GM19025 (cell line): ENCODE data around the gene HACD3.

Experiments used
- ATAC-seq: cut with Tn5 transposase; IDR thresholded peaks from one replicate; pipeline ENCODE4 v1.9.1; 2021; ENCODE audit warnings: mild to moderate bottlenecking, low read depth, moderate library complexity; ENCODE audit not compliant: unreplicated experiment

Gene HACD3, protein sequence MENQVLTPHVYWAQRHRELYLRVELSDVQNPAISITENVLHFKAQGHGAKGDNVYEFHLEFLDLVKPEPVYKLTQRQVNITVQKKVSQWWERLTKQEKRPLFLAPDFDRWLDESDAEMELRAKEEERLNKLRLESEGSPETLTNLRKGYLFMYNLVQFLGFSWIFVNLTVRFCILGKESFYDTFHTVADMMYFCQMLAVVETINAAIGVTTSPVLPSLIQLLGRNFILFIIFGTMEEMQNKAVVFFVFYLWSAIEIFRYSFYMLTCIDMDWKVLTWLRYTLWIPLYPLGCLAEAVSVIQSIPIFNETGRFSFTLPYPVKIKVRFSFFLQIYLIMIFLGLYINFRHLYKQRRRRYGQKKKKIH

DNA sequence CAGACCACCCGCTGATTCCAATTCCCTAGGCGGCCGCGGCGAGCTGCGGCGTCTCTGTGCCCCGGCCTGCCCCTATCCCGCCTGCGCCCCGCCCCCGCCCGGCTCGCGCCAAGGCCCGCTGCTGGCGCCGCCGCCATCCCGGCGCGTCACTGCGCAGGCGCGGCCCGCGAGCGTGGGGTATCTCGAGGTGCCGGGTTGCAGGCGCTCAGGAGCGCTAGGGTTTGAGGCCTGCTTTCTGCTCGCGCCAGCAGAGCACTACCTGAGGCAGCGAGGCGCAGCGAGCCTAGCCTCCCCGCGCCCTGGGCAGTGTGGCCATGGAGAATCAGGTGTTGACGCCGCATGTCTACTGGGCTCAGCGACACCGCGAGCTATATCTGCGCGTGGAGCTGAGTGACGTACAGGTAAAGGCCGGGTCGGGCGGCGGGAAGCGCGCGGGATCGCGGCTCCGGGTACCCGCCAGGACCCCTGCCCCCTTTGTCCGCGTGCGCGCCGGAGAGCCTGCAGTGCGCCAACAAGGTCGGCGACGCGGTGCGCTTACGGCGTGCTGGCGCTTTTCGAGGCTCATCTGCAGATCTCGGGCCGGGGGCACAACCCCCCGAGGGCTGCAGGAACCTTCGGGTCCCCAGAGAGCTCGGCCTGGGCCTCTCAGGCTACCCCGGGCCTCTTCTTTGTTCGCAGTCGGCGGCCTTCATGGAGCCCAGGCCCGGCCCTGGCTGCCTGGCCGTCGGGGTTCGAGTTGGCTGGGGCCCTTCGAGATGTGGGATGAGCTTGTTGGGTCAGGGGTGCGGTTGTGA, at the start of gene HACD3:
HACD3 (plus strand) TSS at position 146 of the 794 bp plus-strand sequence; CDS start at position 315, 169 bp downstream.
- ATAC-seq, result peak; percentile 88

DNA sequence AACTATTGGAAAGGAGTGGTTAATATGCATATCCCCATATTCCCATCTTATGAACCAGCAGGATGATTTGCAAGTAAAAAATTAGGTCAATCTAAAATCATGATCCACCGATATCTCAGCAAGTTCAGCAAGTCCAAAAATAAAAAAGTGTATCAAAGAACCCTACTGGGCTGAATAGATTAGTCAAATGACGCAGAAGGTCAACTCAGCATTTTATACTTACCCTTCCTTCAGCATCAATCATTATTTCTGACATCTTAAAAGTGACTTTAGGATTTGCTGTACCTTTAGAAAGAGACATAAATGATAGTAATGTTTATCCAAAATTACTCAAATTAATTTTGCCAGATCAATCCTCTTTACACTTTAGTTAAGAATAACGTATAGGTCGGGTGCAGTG, 45.4 kb upstream of the HACD3 start:
- ATAC-seq, result no peak

- no peak for ATAC-seq
These were observed 36.2 kb upstream of the HACD3 start for GRCh38 chr15:65494076-65494475.

- no peak for ATAC-seq
These were observed 20.9 kb upstream of the HACD3 start for GRCh38 chr15:65509321-65509720.

DNA sequence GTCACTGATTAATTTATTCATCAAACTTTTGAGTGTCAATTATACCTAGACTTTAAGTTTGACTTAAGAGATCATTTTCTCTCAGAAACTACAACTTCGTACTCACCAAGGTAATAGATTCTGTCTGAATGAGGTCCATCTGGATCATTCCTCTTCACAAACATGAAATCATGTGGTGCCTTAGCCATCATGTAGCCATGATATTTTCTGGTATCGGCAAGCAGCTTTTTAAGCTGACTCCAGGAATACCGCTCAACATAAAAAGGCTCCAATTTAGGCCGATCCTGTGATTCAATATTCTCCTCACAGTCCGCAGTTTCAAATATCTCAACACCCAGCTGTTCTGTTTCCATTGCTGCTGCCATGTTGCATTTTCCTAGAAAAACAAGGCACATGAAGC, 18.1 kb upstream of the HACD3 start:
- ATAC-seq, result no peak

DNA sequence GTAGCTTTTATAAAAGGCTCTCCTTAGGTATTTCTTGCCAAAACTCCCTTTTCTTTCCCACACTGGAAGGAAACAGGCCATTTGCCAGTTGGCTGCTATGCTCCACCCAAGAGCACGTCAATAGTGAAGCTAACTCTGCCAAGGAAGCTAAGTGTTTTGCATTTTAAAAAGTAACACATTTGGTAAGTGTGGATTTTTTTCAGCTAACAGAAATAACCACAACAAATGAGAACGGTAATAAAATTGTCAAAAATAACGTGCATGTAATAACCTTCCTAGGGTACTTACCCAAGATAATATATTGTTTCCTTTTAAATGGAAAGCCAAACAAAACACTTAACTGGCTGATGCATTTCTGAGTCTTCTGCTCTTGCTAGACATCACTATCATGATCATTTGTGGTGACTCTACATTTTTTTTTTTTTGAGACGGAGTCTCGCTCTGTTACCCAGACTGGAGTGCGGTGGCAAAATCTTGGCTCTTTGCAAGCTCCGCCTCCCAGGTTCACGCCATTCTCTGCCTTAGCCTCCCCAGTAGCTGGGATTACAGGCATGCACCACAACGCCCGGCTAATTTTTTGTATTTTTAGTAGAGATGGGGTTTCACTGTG, 17.4 kb upstream of the HACD3 start:
- no peak for ATAC-seq

DNA sequence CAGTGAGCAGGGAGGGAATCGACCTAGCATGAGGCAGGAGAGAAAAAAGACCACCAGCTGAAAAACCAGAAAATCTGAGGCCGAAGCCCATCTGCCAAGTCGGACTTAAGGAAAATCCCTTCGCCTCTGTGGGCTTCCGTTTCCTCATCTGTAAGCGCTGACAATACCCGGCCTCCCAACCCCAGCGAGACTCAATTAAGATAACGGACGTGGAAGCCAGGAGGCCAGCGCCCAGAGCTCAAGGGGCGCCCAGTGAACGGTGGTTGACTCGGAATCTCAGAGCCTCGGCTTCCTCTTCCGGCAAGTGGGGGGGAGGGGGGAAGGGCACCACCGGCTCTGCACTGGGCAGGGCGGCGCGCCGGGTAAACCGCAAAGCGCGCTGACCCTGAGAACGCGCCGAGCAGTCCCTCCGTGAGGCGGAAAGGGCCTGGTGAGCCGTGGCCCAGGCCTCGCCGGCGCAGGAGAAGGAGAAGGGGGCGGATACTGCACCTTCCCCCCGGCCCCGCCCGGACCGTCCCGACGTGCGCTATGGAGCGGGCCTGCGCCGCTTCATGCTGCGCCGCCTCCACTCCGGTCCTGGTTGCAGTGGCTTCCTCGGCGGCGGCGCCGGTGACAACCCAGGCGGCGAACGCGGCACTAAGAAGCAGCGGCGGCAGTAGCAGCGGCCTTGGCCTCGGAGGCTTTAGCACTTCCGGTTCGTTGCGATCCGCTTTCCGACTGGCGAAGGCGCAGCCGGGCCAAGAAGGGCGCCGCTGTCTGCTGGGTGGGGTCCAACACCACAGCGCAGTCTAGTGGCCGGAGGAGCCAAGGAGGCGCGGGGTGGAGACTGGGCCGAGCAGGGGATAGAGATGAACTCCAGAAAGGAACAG, 13.0 kb upstream of the HACD3 start, which contains the start of gene DPP8:
DPP8 (minus strand) TSS at position 693 of the 869 bp plus-strand sequence. CDS start 5,136 bp downstream, outside the sequence.
- peak; percentile 86 for ATAC-seq

- ATAC-seq, result no peak
These were observed 12.4 kb upstream of the HACD3 start for GRCh38 chr15:65517866-65518207.

- no peak for ATAC-seq
These were observed 11.5 kb upstream of the HACD3 start for GRCh38 chr15:65518633-65519285.

DNA sequence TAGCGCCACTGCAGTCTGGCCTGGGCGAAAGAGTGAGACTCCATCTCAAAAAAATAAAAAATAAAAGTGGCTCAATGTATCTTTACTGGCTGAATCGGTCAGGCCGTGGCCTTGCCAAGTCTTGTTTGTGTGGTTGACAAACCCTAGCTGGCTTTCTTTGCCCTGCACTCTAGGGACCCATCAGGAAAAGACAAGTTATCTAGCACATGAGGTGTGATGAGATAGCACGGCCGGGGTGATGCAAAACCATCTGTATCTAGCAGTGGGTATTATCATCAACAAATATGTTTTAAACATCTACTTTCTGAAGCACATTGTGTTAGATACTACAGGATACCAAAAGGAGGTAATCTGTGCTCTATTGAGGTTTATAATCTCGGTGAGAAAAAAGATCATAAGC, 8.9 kb upstream of the HACD3 start:
- ATAC-seq, result no peak

DNA sequence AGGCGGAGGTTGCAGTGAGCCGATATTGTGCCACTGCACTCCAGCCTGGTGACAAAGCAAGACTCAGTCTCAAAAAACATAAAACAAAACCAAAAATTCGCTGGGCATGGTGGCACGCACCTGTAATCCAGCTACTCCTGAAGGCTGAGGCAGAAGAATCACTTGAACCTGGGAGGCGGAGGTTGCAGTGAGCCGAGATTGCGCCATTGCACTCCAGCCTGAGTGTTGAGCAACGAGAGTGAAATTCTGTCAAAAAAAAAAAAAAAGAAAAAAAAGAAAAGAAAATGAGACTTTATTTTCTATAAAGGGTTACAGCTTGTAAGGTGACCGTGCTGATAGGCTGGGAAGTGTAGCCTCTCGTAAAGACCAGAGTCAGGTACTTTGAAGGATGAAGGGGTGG, 6.0 kb upstream of the HACD3 start:
- no peak for ATAC-seq

DNA sequence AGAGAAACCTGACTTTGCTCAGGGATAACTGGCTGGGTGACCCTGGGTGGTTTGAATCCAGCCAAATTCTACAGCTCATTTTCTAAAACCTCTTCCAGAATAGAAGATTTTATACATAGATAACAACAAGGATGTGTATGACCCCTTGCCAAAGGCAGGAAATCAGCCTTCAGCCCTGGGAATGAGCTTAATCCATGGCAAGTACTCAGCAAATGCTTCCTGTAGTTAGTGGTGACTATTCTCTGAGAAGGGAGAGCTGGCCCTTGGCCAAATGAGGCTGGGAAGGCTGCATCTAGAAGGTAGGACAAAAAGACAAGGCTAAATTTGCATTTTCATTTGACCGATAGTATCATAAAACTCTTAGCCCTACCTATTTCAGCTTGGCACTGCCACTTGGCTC, 4.6 kb upstream of the HACD3 start:
- no peak for ATAC-seq

GRCh38 chr15:65528461-65529060, 1.7 kb upstream of the HACD3 start:
- ATAC-seq, result no peak

DNA sequence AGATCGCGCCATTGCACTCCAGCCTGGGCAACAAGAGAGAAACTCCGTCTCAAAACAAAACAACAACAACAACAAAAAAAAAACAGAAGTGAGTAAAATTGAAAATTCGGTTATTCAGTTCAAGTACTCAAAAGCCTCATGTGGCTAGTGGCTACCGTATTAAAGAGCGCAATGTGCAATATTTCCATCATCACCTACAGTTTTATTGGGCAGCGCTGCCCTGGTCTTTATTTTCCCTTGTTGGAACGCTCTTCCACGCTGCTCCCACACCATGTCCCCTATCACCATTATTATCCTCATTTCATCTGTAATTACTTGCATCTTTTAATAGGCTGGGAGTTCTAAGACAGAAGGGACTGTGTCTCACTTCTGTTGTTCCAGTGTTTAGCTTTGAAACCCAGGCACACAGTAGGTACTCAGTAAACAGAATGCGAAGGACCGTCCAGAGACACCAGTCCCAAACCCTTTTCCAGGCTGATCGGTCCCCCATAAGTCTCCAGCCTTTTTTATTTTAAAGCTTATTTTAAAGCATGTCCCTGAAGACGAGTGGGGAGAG, 423 bp upstream of the HACD3 start:
- no peak for ATAC-seq

DNA sequence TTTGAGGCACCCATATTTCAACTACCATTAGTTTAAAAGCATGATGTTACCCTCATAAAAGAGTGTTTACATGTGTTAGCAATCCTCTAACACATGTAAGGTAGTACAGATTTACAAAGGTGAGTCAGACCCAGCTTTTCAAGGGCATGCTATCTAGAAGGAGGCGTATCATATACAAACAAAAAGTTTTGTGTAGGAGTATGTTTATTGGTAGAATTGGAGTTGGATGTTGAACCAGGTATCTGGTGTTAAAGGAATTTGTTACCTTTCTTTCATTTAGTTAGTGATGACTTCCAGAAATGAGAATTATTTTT, 2.4 kb downstream of the HACD3 start:
- ATAC-seq, result no peak

GRCh38 chr15:65533057-65533756, 2.9 kb downstream of the HACD3 start:
- no peak for ATAC-seq

GRCh38 chr15:65535192-65535591, 4.9 kb downstream of the HACD3 start:
- ATAC-seq, result no peak

DNA sequence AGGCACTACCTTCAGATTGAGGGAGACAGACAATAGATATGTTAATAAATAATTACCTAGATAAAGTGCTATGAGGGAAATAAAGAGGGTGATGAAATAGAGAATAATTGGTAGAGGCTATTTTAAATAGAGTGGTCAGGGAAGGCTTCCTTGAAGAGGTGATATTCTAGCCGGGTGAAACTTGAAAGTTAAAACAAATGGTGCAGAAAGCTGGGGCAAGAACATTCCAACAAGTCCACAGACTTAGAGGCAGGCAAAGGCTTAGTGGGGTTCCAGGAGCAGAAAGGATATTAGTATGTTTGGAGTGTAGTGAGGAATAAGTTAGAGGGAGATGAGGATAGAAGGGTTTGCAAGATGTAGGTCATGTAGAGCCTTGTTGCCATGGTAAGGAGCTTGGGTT, 10.1 kb downstream of the HACD3 start:
- ATAC-seq, result no peak
